Prostate gland (tissue), 2 donors: Measurements from ENCODE around the gene ANKRD63. TPM values are rescaled to one million over a fixed set of nuclear protein-coding genes. Genes with fewer than 3 reads are reported as not detected.

ENCODE experiments used
- DNase-seq: peaks from one replicate; pipeline ENCODE4 v3.0.0-alpha.2; 2019; ENCODE audit warnings: low spot score
- H3K27ac ChIP-seq, 2 donors: fragments of 200-600 bp; sonication (generic); 2 replicates each; pipeline ENCODE4 v1.5.1; 2017 to 2019
- H3K27me3 ChIP-seq: fragments of 200-600 bp; sonication (generic); replicated peaks from 2 replicates; pipeline ENCODE4 v1.5.1; 2019; ENCODE audit not compliant: insufficient read depth
- H3K36me3 ChIP-seq, 2 donors: fragments of 200-600 bp; sonication (generic); 1 replicate in 1 of 2; 2 replicates in 1 of 2; pipeline versions ENCODE4 v1.5.1 to v1.8.1; 2017 to 2019
- H3K4me1 ChIP-seq: fragments of 200-600 bp; sonication (generic); replicated peaks from 2 replicates; pipeline ENCODE4 v1.5.1; 2019
- H3K4me3 ChIP-seq, 2 donors: fragments of 200-600 bp; sonication (generic); 2 replicates each; pipeline ENCODE4 v1.5.1; 2017 to 2019
- H3K9me3 ChIP-seq: fragments of 200-600 bp; sonication (generic); 2 replicates; pipeline ENCODE4 v1.5.1; 2017
- CTCF ChIP-seq, 4 experiments: fragments of 200-600 bp in 2 of 4; fragments of 450-650 bp in 2 of 4; sonication (generic) in 2 of 4; IDR thresholded peaks; 1 replicate in 3 of 4; 2 replicates in 1 of 4; pipeline ENCODE4 v1.5.1; 2016 to 2019; ENCODE audit warnings: antibody characterized with exemption in 4 of 4, mild to moderate bottlenecking in 2 of 4, moderate library complexity in 2 of 4
- POLR2A ChIP-seq: fragments of 450-650 bp; IDR thresholded peaks from one replicate; pipeline ENCODE4 v1.6.1; 2016; ENCODE audit warnings: antibody characterized with exemption, mild to moderate bottlenecking
- POLR2AphosphoS5 ChIP-seq: sonication (generic); formaldehyde crosslinking; IDR thresholded peaks from one replicate; pipeline ENCODE4 v1.6.1; 2017; ENCODE audit warnings: antibody characterized with exemption
- WGBS: methylation state at CpG from one replicate; pipeline ENCODE4 v1.1.5; 2018; 5-methylcytosine and 5-hydroxymethylcytosine counted together
- intact Hi-C: fragments of 100-400 bp; cut with DNase I; formaldehyde crosslinking; loops from one replicate; pipeline ENCODE4 v1.14.2; 2022
- total RNA-seq, 2 donors: library from RNA; depleted of rRNA; stranded (reverse); fragments of >200 nt; gene quantifications; one replicate each; pipeline ENCODE4 v1.1.0, GENCODE V29; 2016

ANKRD63 gene
- total RNA-seq, 2 donors from 2014 or later = 2.7 TPM; not detected in 1

GRCh38 chr15:40274350-40275274 lies 8.3 kb downstream of the ANKRD63 start:
- Histone ChIP-seq H3K9me3 (no peaks in the 10 kb centered on the region), H3K27me3 (no peaks in the 10 kb centered on the region), H3K4me1 (no peaks in the 10 kb centered on the region), H3K36me3 (no peaks in the 10 kb centered on the region), H3K27ac (no peak overlapping the region), H3K4me3 (no peak overlapping the region)
- intact Hi-C loops = loop anchor here (2.0 to 5.0 kb wide), 4 partner anchors 58 to 230 kb away; partner anchors contain the start of gene BMF
- WGBS = 51% methylated on average over 26 of the region's 26 CpGs
- peak; percentile 100 for TF ChIP-seq CTCF (IDR thresholded peaks at IDR 0.05)
- TF ChIP-seq POLR2A = no peak
- TF ChIP-seq POLR2AphosphoS5 = peak; percentile 73
- peak; percentile 76 for DNase-seq

- intact Hi-C loops = loop anchor here (5.0 kb wide), 1 partner anchor 166 kb away; the partner anchor contains the start of gene BMF
- WGBS = 80% methylated on average over 9 of the region's 9 CpGs
- Histone ChIP-seq H3K27ac (no peak overlapping the region), H3K9me3 (no peaks in the 10 kb centered on the region), H3K4me3 (no peak overlapping the region), H3K36me3 (no peaks in the 10 kb centered on the region), H3K4me1 (no peaks in the 10 kb centered on the region), H3K27me3 (no peaks in the 10 kb centered on the region)
- no peak for DNase-seq
- no peak for TF ChIP-seq POLR2A
- no peak for TF ChIP-seq CTCF (IDR thresholded peaks at IDR 0.05)
- no peak for TF ChIP-seq POLR2AphosphoS5
Measured at GRCh38 chr15:40273428-40273827, 9.4 kb downstream of the ANKRD63 start.

GRCh38 chr15:40272485-40273056 lies 10.3 kb downstream of the ANKRD63 start:
- Histone ChIP-seq H3K9me3 (no peaks in the 10 kb centered on the region), H3K36me3 (no peaks in the 10 kb centered on the region), H3K27me3 (no peaks in the 10 kb centered on the region), H3K27ac (no peak overlapping the region), H3K4me3 (no peak overlapping the region), H3K4me1 (no peaks in the 10 kb centered on the region)
- DNase-seq = no peak
- peak in 1 of 4 experiments; percentile 37 for TF ChIP-seq CTCF (IDR thresholded peaks at IDR 0.05)
- no peak for TF ChIP-seq POLR2AphosphoS5
- 84% methylated on average over 19 of the region's 20 CpGs for WGBS
- intact Hi-C loops = loop anchor here (5.0 kb wide), 1 partner anchor 165 kb away; the partner anchor contains the start of gene BMF

- WGBS = 92% methylated on average over 25 of the region's 25 CpGs
- Histone ChIP-seq H3K4me1 (no peaks in the 10 kb centered on the region), H3K27me3 (no peaks in the 10 kb centered on the region), H3K36me3 (no peaks in the 10 kb centered on the region), H3K9me3 (no peaks in the 10 kb centered on the region), H3K27ac (no peak overlapping the region), H3K4me3 (no peak overlapping the region)
- intact Hi-C loops = loop anchor here (5.0 kb wide), 1 partner anchor 165 kb away; the partner anchor contains the start of gene BMF
- no peak for DNase-seq
- no peak for TF ChIP-seq POLR2AphosphoS5
- TF ChIP-seq CTCF (IDR thresholded peaks at IDR 0.05) = no peak
- no peak for TF ChIP-seq POLR2A
Measured at GRCh38 chr15:40271685-40272484, 11.0 kb downstream of the ANKRD63 start.
